ENCODE measurements around the gene ST8SIA5.

DNA sequence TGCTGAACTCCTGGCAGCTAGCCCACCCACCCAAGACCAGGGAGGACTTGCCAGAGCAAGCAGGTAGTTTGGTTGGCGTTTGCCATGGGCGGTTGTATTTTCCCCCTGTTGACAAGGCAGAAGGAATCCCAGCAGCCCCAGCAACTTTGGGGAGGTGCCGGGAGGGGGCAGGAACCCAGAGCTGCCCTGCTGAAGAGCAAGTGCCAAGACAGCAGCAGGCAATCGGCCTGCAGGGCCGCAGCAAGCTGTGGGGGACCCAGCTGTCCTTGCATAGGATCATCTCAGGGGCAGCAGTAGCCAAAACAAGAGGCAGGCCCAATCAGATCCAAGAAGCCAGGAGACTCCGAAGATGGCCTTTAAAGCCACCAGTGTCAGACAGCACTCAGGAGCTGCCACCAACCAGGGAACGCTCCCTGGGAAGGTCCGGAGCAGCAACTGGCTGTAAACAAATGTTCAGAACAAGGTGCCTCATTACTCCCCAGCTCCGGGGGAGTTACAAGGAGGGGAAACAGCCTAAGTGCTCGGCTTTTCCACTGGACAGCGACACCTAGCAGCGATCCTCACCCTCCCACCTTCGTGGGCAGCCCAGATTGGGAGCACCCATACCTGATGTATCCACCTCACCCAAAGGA lies 2.1 kb downstream of the ST8SIA5 start:
- TF ChIP-seq, protein P1, sequence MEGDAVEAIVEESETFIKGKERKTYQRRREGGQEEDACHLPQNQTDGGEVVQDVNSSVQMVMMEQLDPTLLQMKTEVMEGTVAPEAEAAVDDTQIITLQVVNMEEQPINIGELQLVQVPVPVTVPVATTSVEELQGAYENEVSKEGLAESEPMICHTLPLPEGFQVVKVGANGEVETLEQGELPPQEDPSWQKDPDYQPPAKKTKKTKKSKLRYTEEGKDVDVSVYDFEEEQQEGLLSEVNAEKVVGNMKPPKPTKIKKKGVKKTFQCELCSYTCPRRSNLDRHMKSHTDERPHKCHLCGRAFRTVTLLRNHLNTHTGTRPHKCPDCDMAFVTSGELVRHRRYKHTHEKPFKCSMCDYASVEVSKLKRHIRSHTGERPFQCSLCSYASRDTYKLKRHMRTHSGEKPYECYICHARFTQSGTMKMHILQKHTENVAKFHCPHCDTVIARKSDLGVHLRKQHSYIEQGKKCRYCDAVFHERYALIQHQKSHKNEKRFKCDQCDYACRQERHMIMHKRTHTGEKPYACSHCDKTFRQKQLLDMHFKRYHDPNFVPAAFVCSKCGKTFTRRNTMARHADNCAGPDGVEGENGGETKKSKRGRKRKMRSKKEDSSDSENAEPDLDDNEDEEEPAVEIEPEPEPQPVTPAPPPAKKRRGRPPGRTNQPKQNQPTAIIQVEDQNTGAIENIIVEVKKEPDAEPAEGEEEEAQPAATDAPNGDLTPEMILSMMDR (IDR thresholded peaks at IDR 0.05), result no peak
- TF ChIP-seq POLR2A (IDR thresholded peaks at IDR 0.05), result no peak
